GM03348 (cell line): ENCODE data around the gene SLC39A2.
"Not testable (repeated sequence)": the region's sequence is repeated elsewhere in the genome, so short reads cannot be mapped to it uniquely, and the experiment has no call there.

Experiments
- DNase-seq: peaks from one replicate; pipeline ENCODE4 v3.0.0; 2012; ENCODE audit warnings: low spot score

SLC39A2 gene

DNA sequence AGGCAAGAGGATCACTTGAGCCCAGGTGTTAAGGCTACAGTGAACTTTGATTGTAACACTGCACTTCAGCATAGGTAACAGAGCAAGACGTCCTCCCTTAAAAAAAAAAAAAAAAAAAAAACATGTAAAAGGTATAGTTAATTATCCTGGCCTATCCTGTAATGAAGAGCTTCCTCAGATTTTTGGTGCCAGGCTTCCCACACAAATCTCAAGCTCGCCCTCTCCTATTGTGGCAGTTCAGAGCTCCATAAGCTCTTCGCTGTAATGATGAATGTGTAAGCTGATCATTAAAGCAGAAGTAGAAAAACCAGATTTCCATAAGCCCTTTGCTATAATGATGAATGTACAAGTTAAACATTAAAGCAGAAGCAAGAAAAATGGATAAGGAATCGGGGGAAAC, 2.0 kb upstream of the SLC39A2 start:
- no peak for DNase-seq

DNA sequence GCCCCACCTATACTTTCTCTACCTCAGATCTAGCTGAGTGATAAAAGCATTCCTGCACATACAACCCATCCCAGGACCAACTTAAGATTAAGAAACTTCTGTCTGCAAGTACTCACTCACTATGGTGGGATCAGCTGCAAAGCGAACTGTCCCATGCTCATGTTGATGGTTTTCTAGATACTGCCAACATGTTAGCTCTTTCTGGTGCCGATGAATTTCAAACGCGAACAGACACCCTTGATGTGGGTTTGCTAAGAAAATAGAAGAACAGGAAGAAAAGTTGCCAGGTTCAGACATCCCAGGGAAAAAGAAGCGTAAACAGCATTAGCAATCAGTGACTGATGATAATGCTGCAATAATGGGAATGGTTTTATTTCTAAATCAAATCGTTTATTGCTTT, 1.5 kb upstream of the SLC39A2 start:
- DNase-seq, result no peak

DNA sequence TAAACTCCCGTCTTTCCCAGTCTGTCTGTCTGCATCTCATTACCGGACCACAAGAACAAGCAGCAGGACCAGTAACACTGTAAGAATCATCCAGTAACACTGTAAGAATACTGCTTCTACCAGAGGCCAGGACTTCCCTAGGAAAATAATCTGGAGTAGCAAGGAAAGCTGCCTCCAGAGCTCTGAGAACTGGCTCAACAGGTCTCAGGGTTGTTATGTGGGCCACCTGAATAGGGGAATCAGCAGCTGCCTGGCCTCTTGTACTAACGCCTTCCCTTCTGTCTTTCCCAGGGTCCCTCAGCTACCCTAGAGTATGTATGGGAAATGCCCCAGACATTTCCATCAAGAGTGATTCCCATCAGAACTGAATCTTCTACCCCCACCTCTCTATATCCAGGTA, 954 bp upstream of the SLC39A2 start:
- DNase-seq, result no peak

DNA sequence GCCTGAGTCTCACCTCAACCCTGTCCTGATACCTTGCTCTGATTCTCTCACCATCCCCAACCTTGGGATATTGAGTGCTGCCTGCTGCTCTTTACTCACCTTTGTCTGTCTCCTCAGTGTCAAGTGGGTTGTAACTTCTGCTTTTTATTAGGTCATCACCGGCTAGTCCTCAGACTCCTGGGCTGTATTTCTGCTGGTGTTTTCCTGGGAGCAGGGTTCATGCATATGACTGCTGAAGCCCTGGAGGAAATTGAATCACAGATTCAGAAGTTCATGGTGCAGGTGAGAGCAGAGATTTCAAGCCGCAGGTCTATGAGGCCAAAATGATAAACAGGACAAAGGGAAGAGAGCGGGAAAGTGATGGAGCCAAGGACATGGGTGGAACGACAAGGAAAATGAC, 498 bp downstream of the SLC39A2 start:
- no peak for DNase-seq

DNA sequence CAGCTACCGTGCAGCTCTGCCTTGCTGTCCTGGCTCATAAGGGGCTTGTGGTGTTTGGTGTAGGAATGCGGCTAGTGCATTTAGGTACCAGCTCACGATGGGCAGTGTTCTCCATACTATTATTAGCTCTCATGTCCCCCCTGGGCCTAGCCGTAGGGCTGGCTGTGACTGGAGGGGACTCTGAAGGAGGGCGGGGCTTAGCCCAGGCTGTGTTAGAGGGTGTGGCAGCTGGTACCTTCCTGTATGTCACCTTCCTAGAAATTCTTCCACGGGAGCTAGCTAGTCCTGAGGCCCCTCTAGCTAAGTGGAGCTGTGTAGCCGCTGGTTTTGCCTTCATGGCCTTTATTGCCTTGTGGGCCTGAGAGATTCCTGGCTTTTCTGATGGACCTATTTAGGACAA, 2.1 kb downstream of the SLC39A2 start:
- no peak for DNase-seq

DNA sequence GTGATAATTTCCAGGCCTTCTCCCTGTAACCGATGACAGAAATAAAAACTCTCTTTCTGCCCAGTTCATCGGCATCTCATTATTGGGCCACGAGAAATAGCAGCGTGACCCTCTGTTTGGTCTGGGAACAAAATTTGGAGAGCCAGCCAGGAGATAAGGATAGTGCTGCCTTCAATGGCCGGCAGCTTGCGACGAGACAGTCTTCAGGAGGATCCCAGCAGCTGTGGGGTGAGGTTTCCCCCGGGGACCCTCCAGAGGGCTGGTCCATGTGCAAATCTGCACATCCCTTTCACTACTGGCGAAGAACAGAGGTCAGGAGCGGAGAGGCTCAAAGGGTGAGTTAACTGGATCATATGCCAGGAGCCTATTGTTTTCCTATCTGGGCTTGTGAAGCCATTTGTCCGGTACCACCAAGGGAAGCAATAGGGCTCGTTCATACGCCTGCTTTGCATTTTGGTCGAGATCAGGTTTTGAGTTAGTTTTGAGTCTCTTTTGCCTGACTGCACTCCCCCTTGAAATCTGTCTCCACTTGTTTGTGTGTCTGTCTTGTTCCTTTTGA, 4.8 kb downstream of the SLC39A2 start:
- DNase-seq, result no peak

DNA sequence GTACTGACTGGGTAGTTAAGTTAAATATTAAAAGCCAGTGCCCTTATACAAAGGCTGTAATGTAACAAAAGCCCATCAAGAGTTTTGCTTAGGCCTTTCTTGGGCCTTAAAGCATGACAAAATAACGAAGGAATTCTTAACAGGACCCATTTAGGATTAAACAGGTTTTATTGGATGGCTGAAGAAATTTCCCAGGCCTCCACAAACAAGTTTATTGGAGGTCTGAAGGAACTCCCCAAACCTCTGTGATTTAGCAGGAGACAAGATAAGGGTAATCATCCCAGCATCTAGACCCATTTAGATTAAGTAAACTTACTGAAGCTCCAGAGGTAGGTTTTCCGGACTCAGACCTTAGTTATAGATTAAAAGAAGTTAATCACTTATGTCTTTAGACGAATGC, 10.6 kb downstream of the SLC39A2 start:
- DNase-seq, result not testable (repeated sequence)

DNA sequence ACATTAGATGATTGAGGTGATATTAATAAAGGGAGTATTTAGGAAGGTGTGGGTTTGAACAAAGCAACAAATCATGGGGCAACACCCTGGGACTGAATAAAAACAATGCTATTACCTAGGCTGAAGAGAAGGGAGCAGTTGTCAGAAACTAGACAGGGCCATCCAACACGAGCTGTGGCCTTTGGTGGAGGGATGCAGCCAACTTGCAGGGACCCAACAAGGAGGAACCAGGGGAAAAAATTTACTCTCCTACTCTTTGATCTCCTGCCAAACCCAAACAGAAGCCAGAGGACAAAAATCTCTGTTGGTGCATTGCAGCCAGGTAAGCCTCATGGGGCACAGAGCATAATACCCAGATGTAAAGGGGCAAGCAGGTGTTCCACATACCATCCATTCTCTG, 12.0 kb downstream of the SLC39A2 start:
- no peak for DNase-seq

DNA sequence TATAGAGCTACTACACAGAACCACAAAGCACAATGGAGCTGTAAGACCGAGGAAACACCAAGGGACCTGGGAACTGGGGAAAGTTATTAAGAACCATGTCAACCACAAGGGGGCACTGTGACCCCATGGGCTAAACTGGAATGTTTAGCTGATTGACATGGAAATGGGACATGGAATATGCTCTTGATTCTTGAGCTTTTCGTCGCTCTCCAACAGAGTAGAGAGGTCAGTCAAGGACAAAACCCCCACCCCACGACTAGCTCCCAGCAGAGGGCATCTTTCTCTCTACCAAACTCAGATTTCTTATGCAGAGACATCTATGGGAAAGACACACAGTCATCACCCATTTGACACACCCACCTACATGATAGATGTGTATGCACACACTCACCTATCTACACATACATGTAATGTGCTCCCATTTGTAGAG, 15.7 kb downstream of the SLC39A2 start:
- peak; percentile 82 for DNase-seq

DNA sequence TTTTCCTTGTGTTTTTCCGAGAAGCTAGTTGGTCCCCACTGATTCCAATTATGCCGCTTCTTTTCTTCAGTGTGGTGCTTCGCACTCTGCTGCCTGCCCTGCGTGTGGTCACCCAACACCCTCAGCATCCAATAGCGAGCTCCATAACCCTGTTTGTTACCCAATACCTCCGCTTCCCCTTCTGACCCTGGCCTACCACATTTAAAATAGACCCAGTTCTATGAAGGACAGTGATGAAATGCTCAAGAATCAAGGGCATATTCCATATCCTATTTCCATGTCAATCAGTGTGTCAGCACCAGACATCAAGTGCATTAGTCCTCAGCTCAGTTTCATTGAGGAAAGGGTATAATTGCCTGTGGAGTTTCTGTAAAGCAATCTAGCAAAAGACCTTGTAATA, 16.2 kb downstream of the SLC39A2 start:
- DNase-seq, result no peak

DNA sequence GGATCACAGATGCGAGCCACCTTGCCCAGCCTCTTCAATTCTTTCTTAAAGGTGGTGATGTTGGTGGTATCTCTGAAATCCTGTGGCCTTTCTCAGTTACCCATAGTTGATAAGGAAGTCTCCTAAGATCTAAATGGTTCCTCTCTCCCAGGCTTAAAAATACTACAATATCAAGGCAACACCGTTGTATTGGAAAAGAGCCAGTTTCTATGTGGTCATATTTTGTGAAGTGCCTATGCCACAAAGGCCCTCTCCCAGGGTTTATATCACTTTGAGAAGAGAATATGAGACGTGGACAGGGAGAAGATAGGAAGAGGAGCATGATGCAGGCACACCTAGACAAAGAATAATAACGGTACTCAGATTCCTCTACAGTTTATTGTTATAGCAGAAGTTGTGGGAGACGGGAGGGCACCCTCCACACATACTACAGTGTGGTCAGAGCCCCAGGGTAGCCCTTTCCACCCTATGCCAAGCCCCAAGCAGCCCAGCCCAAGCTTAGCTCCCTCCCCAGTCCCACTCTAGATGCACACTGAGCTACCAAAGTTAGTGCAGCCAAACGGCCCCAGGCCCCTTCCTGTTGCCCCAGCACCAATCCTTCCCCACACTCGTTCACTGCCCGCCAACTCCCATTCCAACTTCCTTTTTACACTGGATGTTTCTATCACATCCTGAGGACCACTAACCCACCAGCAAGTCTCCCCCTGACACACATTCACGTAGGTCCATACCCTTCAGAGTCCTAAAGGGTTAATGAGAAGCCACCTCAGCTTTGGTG, 17.5 kb downstream of the SLC39A2 start:
- no peak for DNase-seq

DNA sequence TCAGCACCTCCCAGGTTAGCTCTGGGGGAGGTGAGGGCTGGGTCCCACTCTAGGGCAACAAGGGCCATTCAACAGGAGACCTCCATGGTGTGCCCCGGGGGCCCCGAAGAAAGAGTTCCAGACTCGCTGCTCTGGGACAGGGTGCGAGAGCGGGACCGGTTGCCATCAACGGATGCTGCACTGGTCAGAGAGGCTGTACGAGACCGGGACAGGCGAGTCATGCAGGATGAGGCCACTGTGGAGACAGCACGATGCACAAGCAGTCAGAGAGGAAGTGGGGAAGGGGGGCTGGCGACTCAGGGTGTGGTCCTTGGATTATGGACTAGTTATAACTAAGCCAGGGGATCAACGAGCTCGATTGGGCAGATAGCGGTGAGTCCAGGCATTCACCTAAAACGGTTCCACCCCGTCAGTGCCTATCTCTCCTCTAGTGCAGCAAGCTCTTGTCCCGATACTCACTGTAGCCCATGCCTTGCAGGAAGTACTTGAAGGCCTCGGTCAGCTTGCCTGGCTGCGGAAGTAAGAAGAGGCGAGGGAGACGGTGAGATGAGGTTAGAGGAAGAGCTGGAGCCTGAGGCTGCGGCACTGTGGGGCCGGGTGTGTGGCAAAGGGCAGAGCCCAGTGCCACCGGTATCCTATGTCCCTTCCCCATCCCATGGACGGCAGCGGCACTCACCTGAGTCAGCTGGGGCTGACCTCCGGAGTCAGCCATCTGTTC, 18.6 kb downstream of the SLC39A2 start:
- no peak for DNase-seq

DNA sequence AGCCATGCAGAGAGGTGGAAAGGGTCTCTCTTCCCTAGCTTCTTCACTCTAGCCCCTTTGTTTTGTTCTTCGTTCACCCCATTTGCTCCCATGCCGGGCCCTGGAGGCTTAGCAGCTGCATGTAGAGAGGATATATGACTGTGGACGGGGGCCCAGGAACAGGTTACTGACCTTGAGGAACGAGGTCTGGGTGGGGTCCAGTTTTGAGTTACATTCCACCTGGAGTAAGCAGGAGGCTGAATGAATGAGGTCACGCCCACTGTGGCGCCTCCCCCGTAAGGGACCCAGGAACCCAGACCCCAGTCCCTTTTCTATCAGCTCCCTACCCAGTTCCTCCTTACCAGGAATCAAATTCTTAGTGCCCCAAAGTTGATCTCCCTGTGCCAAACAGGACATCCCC, 19.2 kb downstream of the SLC39A2 start:
- no peak for DNase-seq

DNA sequence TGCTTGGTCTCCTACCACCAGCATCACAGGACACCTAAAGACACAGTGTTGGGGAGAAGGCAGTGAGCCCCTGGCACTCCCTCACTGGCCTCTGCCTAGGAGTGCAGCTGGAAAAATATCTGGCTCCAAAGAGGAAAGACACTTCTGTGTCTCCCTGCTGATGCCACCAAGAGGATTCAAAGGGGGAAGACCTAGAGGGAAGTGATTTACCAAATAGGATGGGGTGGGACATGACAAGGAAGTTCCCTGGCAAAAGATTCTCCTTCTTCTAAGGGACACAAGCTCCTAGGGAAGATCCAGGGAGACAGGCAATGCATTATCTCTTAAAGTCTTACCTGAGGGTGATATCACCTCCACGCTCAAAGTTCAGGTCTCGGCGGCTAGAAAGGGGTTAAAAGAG, 19.7 kb downstream of the SLC39A2 start:
- DNase-seq, result no peak

DNA sequence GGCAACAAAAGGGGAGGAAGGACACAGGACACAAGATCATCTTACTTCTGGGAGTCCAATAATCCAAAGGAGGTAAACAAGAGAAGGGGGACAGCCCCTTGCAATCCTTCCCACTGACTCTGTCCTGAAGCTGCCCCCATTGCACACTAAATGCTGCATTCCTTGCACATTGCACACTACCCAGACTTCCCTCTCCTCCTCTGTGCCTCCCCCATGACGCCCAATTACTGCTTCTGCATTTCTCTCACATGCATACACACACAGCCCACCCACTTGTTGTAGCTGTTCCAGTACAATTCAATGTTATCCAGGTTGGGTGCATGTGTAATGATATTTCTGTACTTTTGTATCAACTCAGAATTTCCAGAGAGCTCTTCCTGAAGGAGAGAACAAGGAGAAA, 20.3 kb downstream of the SLC39A2 start:
- no peak for DNase-seq

DNA sequence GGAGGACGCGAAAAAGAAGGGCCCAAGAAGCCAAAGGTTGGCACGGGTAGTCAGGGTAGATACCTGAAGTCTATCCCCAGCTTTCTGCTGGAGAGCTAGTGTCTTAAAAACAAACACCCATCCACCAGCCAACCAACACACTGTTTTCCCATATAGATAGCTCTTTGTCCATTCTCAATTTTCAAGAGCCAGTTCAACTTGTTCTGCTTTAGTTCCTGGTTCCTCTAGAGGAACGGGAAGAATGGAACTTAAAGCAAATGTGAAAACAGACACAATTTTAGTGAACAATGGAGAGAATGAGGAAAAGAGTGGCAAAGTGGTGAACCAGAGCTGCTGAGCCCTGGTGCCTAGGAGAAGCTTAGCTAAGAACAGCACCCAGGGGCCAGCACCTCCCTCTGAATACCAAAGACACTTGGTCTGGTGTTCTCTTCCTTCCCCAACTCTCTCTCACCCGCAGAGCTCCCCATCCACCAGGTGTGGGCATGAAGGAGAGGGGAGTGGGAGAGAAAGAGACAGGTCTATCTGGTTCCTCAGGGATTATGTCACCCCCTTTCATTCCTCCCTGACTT, 22.0 kb downstream of the SLC39A2 start:
- DNase-seq, result no peak

DNA sequence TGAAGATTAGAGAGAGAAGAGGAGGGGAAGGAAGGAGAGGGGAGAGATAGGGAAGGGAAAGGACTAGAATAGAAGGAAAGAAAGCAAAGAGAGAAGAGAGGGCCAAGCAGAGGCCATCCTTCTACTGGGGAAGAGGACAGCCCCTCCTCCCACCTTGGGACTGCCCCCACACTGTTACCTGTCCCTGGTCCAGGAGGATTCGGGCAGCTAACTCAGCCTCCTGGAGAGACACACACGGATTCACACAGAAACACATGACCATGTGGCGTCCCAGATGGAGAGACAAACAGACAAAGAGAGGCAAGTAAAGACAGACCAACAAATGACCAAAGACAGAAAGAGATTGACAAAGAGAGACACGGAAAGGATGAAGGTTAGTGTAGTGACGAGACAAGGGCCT, 23.6 kb downstream of the SLC39A2 start:
- DNase-seq, result no peak

DNA sequence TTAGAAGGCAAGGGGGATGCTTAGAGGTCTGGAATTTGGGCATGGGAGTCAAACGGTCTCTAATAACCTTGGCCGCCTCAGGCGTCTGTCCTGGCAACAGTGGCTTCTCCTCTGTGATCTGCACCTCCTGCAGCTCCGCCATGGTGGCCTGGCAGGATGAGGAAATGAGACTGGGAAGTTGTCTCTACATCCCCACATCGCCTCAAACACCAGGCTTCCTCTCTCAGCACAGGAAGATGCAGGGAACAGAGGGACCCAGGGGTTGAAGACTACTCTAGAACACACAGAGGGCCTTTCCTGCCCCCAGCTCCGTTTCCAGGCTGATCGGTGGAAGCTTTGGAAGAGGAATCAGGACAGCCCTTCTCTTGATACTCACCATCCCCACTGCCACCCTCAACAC, 24.1 kb downstream of the SLC39A2 start:
- DNase-seq, result no peak

DNA sequence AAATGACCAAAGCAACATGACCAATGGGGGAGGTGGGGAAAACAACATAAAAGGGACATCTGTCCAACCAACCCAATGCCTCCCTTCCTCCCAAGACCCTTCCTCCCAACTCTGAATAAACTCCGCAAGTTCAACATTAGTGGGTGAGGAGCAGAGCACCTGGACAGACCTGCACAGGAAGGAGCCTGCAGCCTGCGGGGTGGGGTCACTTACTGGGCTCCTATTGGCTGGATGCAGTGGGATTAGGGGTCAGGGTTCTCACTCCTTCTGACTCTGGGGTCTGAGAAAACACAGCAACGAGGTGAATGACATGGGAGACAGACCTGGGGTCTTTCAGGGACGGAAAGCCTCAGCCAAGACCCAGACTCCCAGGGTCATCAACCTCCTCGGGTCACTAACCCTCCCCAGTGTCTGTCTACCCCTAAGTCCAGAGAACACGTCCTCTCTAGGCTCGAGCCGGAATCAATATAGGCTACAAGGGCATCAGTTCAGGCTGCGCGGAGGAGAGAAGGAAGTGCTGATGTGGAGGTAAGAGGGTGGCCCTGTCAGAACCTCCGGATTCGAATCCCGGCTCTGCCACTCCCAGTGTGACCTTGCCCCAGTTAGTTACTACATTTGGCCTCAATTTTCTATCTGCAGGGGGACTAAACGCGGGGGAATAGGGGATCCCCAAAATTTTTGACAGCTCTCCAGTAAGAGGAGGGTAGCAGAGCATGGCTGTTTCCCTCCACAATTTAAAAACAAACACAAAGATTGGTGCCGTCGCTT, 24.9 kb downstream of the SLC39A2 start:
- no peak for DNase-seq

DNA sequence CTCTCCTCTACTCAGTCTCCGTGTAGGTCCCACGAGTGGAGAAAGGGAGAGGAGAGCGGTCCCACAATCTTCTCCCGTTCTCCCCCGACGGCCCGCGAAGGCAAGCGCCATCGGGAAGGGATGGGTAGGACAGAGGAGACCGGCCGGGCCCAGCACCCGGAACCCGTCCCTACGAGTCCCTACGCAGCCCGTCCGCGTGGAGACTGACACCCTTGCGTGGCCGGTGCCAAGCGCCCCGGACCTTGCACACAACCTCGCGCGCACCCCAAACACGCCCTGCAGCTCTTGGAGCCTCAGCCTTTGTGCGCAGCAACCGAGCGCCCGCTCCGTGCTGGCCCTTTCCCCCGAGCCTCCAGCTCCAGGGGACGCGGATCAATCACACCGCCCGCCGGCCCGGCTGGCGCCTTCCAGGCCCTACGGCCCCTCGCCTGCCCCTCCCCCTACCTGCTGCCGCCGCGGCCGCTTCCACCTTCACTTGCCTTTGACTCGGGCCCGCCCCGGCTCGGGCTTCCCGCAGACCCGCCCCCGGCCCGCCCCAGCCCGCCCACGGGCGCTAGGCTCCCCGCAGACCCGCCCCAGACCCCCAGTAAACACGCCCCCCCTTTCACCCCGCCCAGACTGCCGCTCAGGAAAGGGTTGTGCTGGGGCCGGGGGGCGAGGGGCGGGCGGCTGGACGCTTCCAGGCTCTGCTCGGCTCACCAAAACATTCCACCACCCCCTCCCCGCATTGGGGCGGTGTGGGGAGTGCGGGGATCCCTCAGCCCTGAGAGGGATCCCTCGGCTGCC, 25.7 kb downstream of the SLC39A2 start, which contains the start of gene NDRG2:
Gene NDRG2 (minus strand): TSS at position 477 of the 786 bp plus-strand sequence. CDS start 1,746 bp downstream, outside the sequence.
- peak; percentile 62 for DNase-seq
